G401 (cell line): ENCODE results near the gene CPEB4. TPM values are rescaled to one million over a fixed set of nuclear protein-coding genes. Genes with fewer than 3 reads are reported as not detected.

Experiments used
- DNase-seq: peaks from one replicate; pipeline ENCODE4 v3.0.0-alpha.2; 2015; ENCODE audit warnings: low spot score
- in situ Hi-C: cut with HindIII; loops from 2 replicates; pipeline ENCODE4 v1.10.0; 2016; ENCODE audit warnings: low sequenced_read_pairs, mixed read lengths
- total RNA-seq: library from RNA; depleted of rRNA; stranded (reverse); fragments of >200 nt; shearing (Covaris generic); gene quantifications from 2 replicates; pipeline ENCODE4 v1.2.3, GENCODE V29; 2014

CPEB4 gene
- total RNA-seq, 1 experiment from 2014 or later, result 6.6 TPM

DNA sequence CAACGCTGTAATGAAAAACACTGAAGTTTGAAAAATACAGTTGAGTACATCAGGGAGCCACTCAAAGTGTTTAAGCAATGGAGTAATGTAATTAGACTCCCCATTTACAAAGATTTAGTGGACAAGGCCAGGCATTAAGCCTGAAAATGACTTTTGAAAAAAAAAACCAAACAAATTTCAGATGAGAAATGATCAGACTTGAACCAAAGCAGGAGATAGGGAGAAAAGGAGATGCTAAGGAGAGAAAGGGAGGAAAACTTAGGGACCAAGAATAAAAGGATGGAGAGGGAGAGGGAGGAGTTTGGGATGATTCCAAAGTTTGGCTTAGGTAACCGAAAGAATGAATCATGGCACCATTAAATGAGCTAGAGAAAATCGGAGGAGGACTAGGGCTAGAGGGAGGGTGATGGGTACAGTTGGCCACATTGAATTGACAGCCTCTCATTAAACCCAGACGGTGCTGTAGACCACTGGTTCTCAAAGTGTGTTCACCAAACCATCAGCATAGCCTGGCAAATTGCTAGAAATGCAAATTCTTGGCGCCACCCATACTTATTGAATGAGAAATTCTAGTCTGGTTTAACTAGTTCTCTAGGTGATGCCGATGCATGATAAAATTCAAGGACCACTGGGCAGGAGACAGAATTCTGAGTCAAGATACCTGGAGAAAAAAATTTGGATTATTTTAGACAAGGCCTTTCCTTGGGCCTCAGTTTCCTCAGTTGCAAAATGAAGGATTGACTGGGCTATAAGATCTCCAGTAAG lies 6.2 kb upstream of the CPEB4 start:
- in situ Hi-C loops, result no loop called here
- no peak for DNase-seq

GRCh38 chr5:173882632-173883031 lies 5.5 kb upstream of the CPEB4 start:
- no peak for DNase-seq
- in situ Hi-C loops, result no loop called here

GRCh38 chr5:173883347-173883924 lies 4.7 kb upstream of the CPEB4 start:
- no peak for DNase-seq
- in situ Hi-C loops, result no loop called here

GRCh38 chr5:173884402-173885053 lies 3.6 kb upstream of the CPEB4 start:
- in situ Hi-C loops, result no loop called here
- DNase-seq, result no peak

GRCh38 chr5:173885054-173885443 lies 3.1 kb upstream of the CPEB4 start:
- DNase-seq, result no peak
- in situ Hi-C loops, result no loop called here

DNA sequence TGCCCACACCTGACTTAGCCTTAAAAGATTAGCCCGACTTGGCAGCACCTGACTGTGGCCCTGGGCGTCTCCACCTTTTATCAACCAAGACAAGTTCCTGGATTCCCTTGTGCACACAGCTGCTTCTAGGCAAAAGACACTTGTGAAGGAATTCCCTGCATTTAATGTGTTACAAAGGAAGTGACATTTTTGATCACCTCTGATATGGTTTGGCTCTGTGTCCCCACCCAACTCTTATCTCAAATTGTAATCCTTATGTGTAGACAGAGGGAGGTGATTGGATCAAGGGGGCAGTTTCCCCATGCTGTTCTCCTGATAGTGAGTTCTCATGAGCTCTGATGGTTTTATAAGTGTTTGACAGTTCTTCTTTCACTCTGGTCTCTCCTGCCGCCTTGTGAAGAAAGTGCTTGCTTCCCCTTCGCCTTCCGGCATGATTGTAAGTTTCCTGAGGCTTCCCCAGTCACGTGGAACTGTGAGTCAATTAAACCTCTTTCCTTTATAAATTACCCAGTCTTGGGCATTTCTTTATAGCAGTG lies 2.6 kb upstream of the CPEB4 start:
- no peak for DNase-seq
- in situ Hi-C loops, result no loop called here

GRCh38 chr5:173886150-173886549 lies 2.0 kb upstream of the CPEB4 start:
- DNase-seq, result no peak
- in situ Hi-C loops, result no loop called here

DNA sequence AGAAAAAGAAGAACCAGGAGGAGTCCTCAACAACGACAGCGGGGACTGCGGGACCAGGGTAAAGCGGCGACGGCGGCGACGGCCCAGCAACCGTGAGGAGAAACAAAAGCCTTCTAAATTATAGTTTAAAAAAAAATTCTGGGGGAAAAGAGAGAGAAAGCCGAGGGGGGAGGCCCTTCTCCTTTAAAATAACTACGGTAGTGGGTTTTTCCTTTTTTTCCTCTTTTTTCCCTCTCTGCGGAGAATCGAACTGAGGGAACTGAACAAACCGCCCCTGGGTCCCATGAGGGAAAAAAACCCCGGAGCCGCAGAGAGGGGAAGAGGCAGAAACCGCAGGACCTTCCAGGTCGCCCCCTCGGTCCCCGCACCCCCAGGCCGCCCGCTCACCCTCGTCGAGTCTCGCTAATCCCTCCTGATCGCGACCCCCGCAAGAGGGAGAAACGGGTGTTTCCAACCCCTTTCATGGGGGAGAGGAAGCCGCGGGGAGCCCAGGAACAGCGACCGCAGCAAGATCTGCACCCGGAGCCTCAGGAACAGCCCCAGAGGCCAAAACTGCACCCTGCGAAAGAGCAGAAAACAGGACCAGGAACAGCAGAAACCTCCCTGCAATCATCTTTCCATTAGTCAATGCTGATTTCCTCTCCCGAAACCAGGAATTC lies 453 bp downstream of the CPEB4 start:
- no peak for DNase-seq
- in situ Hi-C loops, result no loop called here

DNA sequence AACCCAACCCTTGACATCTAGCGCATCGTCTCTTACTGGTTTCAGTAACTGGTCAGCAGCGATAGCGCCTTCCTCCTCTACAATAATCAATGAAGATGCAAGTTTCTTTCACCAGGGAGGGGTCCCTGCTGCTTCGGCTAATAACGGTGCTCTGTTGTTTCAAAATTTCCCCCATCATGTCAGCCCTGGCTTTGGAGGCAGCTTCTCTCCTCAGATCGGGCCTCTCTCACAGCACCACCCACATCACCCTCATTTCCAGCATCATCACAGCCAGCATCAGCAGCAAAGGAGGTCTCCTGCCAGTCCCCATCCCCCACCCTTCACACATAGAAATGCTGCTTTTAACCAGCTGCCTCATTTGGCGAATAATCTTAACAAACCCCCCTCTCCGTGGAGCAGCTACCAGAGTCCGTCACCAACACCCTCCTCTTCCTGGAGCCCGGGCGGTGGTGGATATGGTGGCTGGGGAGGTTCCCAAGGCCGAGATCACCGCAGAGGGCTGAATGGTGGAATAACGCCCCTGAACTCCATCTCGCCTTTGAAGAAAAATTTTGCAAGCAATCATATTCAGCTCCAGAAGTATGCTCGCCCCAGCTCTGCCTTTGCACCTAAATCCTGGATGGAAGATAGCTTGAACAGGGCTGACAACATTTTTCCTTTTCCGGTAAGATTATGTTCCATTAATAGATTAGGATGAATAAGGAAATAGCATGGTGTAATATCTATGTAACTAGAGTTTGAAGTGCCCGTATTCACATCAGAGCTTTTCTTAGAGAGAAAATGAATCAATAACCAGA lies 2.2 kb downstream of the CPEB4 start:
- peak; percentile 79 for DNase-seq
- in situ Hi-C loops, result no loop called here

DNA sequence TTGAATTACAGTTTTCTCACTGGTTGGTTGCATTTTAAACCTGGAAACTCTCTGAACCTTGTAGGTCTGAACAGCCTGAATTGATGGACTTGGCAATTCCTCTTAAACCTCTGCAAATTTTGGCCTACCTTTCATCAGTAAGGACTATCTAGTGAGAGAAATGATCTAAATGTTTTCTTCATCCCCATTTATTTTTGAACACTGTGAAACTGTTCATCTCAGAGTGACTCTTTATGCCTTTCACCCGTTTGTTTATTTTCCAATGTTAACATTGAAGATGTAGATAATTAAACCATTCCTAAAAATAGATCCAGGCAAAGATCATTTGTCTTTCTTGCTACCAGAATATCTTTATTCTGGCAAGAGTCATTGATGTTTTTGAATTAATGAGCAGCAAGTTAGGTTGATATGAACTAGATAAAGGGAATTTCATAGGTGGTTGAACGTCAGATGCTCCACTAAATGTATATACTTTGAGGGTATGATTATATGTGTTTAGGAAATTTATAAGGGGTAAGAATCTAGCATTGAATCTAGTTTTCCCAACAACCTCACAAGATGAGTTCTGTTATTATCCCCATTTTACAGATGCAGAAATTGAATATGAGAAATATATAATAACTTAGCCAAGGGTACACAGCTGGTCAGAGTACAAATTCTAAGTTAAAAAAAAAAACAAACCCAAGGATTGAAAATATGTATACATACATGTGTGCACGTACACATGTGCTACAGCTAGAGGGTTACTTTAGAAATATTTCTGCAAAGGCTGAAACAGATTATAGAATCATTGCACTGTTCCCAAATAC lies 3.4 kb downstream of the CPEB4 start:
- in situ Hi-C loops, result no loop called here
- peak; percentile 59 for DNase-seq

DNA sequence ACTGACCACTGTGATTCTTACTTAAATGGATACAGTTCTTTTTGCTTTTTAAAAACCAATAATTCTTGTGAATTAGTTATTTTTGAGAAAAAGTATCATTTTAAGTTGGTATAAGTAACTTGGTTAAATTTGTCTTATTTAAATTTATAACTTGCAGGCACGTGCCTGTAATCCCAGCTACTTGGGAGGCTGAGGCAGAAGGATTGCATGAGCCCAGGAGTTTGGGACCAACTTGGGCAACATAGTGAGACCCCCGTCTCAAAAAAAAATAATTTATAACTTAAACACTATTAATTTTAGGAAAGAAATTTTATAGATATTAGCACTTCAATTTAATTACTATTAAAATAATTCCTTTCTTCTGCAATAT lies 5.0 kb downstream of the CPEB4 start:
- DNase-seq, result no peak
- in situ Hi-C loops, result no loop called here

DNA sequence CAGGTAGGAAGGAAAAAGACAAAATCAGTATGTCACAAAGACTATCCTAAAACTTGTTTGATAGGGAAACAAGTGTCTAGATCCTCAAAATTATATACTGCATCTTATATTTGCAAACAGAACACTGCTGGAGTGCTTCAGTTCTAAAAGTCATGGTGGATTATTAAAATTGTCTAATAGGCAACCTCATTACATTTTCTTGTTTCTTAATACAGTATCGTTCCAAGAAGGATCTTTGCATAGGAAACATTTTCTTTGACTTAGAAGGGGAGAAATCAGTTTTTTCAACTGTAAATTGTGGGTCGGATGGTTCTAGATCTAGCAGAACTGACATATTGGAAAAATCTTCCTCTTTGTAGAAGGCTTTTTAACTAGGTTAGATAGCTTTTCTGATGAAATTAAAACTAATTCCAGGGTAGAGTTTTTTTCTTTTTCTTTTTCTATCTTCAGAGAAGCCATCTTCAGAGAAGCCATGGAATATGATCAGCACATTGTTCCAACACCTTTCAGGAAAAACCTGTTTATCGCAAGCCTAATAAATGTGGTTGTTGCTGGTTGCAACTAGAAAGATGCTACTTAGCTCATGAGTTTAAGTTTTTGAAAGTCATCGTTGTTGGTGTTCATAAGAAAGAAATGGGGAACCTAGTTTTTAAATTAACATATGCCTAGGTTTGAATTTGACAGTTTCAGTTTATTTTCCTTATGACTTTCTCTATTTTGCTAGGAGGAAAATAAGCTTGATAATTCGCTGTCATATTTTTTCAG lies 7.4 kb downstream of the CPEB4 start:
- DNase-seq, result no peak
- in situ Hi-C loops, result no loop called here

- DNase-seq, result no peak
- in situ Hi-C loops, result no loop called here
Observed at GRCh38 chr5:173896631-173897030, 8.5 kb downstream of the CPEB4 start.

GRCh38 chr5:173901705-173902104 lies 13.6 kb downstream of the CPEB4 start:
- DNase-seq, result no peak
- in situ Hi-C loops, result no loop called here

- no peak for DNase-seq
- in situ Hi-C loops, result no loop called here
Observed at GRCh38 chr5:173902334-173902733, 14.2 kb downstream of the CPEB4 start.

GRCh38 chr5:173902743-173903142 lies 14.6 kb downstream of the CPEB4 start:
- no peak for DNase-seq
- in situ Hi-C loops, result no loop called here

DNA sequence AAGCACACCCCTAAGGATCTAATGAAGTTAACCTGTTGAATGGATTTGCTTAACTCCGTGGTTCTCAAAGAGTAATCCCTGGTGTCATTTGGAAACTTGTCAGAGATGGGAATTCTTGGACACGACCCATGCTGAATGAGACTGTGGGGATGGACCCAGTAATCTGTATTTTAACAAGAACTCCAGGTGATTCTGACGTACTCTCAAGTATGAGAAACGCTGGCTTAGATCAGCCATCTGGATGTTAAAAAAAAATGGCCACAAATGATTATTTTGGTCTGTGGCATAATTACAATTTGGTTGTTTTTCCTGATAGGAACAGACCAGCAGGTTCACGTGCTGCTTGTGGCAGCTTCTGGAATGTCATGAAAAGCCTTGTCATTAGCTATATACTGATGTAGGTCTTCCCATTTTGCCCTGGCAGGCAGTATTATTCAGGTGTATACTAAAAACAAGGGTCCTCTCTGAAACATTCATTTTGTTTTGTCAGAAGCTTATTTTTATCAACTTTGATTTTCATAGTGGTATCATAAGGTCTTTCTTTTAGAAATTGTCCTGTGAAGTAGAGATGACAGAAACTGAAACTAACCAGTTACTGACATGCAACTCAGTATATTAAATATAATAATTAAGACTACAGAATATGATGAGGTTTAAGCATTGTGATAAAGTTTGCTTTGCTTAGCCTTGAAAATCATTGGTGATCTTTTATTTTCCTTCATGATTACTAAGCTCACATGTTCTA lies 15.4 kb downstream of the CPEB4 start:
- in situ Hi-C loops, result no loop called here

More for the DNA sequence above, 15.4 kb downstream of the CPEB4 start:
- DNase-seq, result no peak
